ENCODE measurements around the gene HS3ST3B1. TPM values are rescaled to one million over a fixed set of nuclear protein-coding genes. Genes with fewer than 3 reads are reported as not detected.
A peak's percentile ranks its signal among the peaks of the same experiment; 100 is the strongest.

HS3ST3B1 gene
- total RNA-seq, 6 experiments from 2014 or later: 18.3 to 24.6 (median 22.3) TPM

DNA sequence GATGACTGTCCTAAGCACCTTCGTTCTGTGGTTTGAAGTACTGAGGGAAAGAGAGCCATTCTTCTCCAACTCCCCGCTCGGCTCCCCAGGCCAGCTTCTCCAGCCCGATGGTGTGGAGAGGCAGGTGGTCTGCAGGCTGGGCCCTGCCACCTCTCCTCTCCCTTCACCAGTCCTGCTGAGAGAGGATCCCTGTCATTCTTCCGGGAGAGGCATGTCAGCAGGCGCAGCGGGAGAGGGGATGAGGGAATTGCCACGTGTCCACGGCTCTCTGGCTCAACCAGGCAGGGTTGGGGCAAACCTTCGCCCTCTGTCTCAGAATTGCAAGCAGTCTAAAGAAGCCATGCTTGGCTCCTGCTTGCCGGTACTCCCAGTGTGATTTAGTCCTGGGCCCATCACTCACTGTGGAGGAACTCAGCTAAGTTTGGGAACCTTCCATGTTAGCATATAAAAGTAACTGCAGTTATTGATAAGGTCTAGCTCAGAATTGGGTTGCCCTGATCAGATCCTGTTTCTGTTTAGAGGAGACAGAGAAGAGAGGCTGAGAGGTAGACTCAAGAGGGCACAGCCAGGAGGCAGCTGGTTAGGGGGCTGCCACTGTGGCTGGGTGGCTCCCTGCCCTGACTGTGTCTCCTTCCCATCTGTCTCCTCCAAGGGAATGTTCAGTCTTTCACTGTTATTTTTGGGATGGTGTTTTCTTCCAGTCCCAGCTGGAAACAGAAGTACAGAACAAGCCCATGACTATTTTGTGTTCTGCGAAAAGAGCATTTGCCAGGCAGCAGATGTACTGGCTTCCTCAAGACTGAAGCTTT, 17.4 kb downstream of the HS3ST3B1 start:
- Mint-ChIP-seq H3K36me3 (ENCODE audit: low read depth) (peaks cover 18% of the 10 kb centered on the region; the same call in 1 of the 2 replicates), H3K9me3 (no peaks in the 10 kb centered on the region), H3K27me3 (ENCODE audit: insufficient read depth) (no peaks in the 10 kb centered on the region), H3K4me1 (ENCODE audit: low read depth) (peaks cover 39% of the 10 kb centered on the region), H3K27ac (no peak overlapping the region), H3K4me3 (no peak overlapping the region)
- no peak for TF ChIP-seq CTCF (IDR thresholded peaks at IDR 0.05)
- DNase-seq: no peak

- Mint-ChIP-seq H3K4me3 (no peak overlapping the region), H3K9me3 (no peaks in the 10 kb centered on the region), H3K36me3 (ENCODE audit: low read depth) (peaks cover 15% of the 10 kb centered on the region; the same call in 1 of the 2 replicates), H3K27me3 (ENCODE audit: insufficient read depth) (no peaks in the 10 kb centered on the region), H3K27ac (no peak overlapping the region), H3K4me1 (ENCODE audit: low read depth) (peaks cover 42% of the 10 kb centered on the region)
- no peak for DNase-seq
- TF ChIP-seq CTCF (IDR thresholded peaks at IDR 0.05): no peak
Measured at GRCh38 chr17:14318918-14319205, 18.0 kb downstream of the HS3ST3B1 start.

GRCh38 chr17:14320098-14320497, 19.2 kb downstream of the HS3ST3B1 start:
- no peak for DNase-seq
- peaks cover 46% of the 10 kb centered on the region for H3K4me1 Mint-ChIP-seq (ENCODE audit: low read depth)
- no peak overlapping the region for H3K27ac Mint-ChIP-seq
- H3K4me3 Mint-ChIP-seq: no peak overlapping the region
- peaks cover 15% of the 10 kb centered on the region; the same call in 1 of the 2 replicates for H3K36me3 Mint-ChIP-seq (ENCODE audit: low read depth)
- no peak for TF ChIP-seq CTCF (IDR thresholded peaks at IDR 0.05)
- no peaks in the 10 kb centered on the region for H3K9me3 Mint-ChIP-seq
- no peaks in the 10 kb centered on the region for H3K27me3 Mint-ChIP-seq (ENCODE audit: insufficient read depth)

GRCh38 chr17:14320734-14321475, 20.0 kb downstream of the HS3ST3B1 start:
- peaks cover 18% of the 10 kb centered on the region; the same call in 1 of the 2 replicates for H3K36me3 Mint-ChIP-seq (ENCODE audit: low read depth)
- peak overlapping the region; percentile 32; the same call in 1 of the 2 replicates for H3K27ac Mint-ChIP-seq
- no peaks in the 10 kb centered on the region for H3K9me3 Mint-ChIP-seq
- TF ChIP-seq CTCF (IDR thresholded peaks at IDR 0.05): no peak
- H3K27me3 Mint-ChIP-seq (ENCODE audit: insufficient read depth): no peaks in the 10 kb centered on the region
- H3K4me3 Mint-ChIP-seq: no peak overlapping the region
- no peak for DNase-seq
- peaks cover 47% of the 10 kb centered on the region for H3K4me1 Mint-ChIP-seq (ENCODE audit: low read depth)

DNA sequence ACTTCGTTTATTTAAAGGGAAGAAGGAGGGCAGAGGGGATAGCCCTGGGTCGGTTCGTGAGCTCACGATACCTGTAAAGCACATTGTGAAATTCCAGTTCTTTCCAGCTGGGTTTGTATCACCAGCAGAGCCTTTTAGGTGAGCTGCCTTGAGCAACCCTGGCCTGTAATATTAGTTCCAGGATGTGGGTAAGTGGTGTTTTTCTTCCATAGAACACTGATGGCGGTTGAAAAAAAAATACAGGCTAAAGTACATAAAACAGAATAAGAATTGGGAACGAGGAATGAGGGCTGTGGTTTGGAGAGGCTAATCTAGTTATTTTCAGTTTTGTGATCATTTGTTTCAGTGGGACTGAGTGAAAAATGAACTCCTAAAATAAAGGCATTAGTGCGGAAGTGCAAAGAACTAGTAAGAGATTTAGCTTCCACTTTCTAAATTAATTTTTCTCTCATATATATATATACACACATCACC, 20.6 kb downstream of the HS3ST3B1 start:
- no peaks in the 10 kb centered on the region for H3K9me3 Mint-ChIP-seq
- peak overlapping the region; percentile 32 for H3K27ac Mint-ChIP-seq
- H3K27me3 Mint-ChIP-seq (ENCODE audit: insufficient read depth): no peaks in the 10 kb centered on the region
- H3K4me1 Mint-ChIP-seq (ENCODE audit: low read depth): peaks cover 44% of the 10 kb centered on the region
- no peak for DNase-seq
- TF ChIP-seq CTCF (IDR thresholded peaks at IDR 0.05): no peak
- no peak overlapping the region for H3K4me3 Mint-ChIP-seq
- H3K36me3 Mint-ChIP-seq (ENCODE audit: low read depth): peaks cover 21% of the 10 kb centered on the region; the same call in 1 of the 2 replicates
